Inferior parietal cortex (tissue), 1 donor: ENCODE results near the gene CNBD2.
"Not testable (repeated sequence)": the region's sequence is repeated elsewhere in the genome, so short reads cannot be mapped to it uniquely, and the experiment has no call there.

ENCODE experiments used
- DNase-seq: peaks from one replicate; pipeline ENCODE4 v3.0.0-alpha.2; 2016; ENCODE audit errors: extremely low spot score

The CNBD2 gene

DNA sequence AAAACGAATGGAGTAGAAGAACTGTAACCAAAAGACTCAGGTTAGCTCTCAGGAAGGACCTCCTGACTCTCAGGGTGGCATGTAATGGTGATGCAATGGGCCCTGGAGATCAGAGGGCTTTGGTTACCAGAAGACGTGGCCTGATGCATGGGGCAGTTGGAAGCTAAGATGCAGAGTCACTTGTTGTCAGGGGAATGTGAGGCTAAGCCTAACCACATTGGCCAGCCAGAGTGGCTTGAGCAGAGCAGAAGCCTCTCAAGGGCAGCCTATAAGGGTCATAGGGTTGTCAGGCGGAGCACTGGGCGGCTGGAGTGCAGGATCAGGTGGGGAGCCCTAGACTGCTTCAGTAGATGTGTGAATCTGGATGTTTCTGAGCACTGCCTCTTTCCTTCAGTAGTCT, 5.9 kb downstream of the CNBD2 start:
- DNase-seq, result no peak

DNA sequence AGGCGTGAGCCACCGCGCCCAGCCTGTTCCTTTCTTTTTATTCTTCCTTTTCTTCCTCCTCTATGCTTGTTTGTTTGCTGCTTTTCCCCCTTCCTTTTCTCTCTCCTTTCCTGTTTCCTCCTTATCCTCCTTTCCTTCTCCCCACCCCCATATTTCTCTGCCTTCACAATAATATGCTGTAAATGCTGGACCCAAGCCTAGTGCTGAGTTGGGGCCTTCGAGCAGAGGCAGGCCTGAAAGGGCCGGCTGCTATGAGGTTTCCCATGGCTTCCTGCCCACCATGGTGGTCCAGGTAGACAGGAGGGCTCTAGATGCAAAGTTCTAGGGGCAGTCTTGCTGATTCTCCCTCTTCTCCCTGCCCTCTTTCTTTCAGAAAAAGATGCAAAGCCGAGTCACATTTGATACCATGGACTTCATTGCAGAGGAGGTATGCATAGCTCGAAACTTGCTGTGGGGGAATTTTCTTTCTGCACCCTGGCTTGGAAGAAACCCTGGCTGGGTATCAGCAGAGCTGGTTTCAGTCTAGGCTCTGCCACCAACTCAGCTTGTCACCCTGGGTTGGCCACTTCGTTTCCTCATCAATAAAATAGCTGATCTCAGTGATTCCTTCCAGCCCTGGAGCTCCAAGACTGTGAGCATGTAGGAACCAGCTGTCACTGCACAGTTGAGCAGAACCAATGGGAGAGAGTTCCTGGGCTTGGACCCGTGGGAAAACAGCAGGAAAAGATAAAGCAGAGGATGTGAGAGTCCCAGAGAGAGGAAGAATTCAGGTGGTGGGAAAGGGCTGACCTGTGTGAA, 7.4 kb downstream of the CNBD2 start:
- no peak for DNase-seq

DNA sequence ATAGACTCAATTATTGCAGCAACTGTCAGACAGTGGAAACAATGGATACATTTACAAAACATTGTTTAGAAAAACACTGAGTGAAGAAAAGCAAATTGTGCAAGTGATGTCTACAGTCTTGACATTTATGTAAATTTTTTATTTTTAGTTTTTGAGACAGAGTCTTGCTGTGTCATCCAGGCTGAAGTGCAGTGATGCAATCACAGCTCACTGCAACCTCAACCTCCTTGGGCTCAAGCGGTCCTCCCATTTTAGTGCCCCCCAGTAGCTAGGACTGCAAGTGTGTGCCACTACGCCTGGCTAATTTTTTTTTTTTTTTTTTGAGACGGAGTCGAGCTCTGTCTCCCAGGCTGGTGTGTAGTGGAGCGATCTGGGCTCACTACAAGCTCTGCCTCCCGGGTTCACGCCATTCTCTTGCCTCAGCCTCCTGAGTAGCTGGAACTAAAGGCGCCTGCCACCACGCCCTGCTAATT, 9.7 kb downstream of the CNBD2 start:
- DNase-seq, result no peak

DNA sequence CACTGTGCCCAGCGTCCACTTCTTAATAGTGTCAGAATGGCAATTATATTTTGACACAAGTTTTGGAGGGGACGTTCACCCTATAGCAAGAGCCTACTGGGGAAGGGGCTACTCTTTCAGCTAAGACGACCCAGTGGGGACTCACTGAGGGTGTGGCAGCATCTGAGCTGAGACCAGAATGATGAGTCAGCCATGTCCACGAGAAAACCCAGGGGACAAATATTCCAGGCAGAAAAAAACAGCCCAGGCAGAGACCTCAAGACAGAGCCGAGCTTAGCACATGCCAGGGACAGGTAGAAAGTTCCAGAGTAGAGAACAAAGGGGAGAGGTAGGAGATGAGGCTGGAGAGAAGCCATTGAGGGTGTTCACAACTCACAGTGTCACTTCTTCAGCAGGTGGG, 11.2 kb downstream of the CNBD2 start:
- no peak for DNase-seq

DNA sequence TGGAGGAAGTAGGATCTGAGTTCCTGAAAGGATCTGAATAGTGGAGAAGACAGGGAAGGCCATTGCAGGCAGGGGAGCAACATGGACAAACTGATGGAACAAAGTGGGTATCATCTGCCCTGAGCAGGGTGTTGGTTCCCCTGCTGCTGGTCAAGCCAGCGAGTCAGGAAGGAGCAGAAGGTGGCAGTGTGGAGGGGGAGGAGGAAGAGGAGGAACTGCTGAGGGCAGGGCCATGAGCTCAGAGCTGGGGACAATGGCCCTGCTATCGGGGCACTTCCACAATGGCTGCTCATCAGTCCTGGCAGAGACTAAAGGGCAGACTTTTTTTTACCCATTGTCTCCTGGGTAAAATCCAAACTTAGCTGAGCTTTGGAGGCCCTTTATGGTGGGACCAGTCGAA, 13.6 kb downstream of the CNBD2 start:
- DNase-seq, result no peak

DNA sequence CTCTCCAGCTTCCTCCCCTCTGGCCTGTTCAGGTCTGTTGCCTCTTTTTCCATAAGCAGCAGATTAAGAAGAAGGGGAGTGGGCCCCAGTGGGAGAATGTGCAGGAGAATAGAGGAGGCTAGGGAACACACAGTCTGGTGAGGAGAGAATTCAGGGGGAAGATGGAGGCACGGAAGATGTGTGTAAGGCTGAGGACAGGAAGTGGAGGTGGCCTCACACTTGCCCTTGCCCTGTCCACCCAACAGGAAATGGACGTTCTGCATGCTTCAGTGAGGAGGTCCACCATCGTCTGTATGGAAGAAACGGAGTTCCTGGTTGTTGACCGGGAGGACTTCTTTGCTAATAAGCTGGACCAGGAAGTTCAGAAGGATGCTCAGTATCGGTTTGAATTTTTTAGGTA, 16.0 kb downstream of the CNBD2 start:
- no peak for DNase-seq

DNA sequence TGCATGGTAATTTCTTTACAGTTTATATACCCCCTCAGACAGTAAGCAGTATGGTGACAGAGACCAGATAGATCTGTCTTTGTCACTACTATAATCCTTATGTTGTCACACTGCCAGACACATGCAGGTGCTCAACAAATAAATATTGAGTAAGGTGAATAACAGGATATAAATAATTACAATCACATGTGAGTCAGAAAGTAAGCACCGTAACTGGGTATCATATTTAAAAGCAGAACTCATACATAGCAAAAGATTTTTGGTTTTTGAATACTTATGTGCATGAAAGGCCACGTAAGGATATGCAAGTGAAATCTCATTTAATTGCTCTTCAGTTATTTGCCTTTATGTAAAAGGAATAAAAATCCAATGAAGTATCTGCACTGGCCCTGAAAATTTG, 17.4 kb downstream of the CNBD2 start:
- no peak for DNase-seq

DNA sequence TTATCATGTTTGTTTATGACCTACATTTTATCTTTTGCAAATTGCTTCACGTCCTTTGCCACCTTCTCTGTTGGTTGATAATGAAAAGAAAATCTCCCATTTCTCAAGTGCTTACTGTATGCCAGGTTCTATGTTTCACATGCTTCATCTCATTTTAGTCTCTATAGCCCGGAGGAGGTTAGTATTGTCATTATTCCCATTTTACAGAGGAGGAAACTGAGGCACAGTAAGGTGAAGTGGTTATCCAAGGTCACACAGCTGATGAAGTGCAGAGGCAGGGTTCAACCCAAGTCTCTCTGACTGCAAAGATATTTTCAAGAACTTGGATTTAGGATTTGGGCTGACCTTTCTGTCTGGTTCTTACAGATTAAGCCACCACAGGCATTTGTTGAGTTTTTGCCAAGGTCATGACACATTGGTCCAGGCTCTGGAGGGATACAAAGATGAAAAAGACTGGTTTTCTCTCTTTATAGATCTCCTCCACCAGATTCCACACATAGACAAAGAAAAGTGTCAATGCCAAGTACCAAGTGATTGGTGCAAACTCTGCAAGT, 20.6 kb downstream of the CNBD2 start:
- no peak for DNase-seq

DNA sequence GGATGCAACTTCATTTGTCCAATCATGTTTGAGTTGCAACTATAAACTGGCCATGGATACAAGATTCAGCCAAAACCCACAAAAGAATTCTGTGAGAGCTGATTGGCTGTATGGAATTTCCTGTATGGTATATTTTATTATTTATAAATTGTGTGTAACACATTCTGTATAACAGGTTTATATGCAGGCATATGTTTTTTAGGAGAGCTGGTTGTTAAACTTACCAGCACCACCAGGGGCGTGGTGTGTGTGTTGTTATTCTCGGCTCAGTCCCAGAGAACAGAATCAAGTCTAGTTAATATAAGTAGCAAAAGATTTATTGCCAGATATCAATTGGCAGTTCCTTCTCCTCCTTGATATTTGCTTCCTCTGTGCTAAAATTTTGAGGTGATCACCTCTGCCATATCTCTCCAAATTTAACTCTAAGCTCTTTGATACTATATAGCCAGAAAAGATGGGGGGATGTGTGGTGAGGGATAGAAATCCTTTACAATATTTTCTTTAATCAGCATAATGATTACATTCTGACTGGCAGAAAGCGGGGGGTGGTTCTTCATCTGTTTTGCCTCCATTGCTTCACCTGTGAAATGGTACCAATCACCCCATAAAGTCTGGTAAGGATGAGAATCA, 22.9 kb downstream of the CNBD2 start:
- DNase-seq, result no peak

DNA sequence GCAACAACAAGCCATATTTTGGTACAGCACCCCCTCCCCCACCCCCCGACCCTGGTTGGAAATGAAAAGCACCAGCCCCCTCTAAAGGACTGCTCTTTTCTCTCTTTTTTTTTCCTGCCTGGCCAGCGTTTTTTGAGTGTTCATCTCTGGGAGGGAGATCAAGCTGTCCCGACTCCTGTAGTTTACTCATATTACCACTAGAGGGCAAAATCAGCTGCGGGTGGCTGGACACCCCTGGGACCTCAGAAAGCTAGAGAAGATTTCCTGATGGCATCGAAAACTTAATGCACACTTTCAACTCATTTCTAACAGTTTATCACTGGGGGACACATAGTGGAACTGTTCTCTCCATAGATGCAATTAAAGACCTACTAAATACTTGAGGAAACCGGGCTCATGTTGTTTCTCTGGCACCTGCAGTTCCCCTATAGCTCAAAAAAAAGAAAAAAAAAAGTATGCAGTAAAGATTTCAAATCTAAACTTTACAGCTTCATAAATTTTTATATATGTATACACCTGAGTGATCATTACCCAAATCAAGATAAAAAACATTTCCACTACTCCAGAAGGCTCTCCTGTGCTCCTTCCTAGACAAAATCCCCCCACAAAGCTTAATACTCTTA, 24.4 kb downstream of the CNBD2 start:
- peak; percentile 86 for DNase-seq

DNA sequence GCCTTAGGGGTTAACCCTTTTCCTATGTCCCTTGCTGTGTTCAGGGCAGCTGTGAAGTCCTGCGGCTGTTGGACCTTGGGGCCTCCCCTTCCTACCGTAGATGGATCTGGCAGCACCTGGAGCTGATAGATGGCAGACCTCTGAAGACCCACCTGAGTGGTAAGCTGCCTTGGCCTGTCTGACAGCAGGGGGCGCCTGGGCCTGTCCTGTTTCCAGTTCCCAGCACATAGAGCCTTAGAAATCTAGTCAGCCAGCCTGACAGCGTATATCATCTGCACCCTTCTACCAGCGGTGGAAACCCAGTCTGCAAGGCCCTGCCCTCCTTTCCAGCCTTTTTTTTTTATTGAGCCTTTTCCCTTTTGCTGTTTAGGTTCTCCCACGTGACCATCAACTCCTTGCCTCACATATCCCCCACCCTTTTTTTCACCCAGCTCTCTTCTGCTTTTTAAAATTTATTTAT, 26.6 kb downstream of the CNBD2 start:
- DNase-seq, result peak; percentile 73

DNA sequence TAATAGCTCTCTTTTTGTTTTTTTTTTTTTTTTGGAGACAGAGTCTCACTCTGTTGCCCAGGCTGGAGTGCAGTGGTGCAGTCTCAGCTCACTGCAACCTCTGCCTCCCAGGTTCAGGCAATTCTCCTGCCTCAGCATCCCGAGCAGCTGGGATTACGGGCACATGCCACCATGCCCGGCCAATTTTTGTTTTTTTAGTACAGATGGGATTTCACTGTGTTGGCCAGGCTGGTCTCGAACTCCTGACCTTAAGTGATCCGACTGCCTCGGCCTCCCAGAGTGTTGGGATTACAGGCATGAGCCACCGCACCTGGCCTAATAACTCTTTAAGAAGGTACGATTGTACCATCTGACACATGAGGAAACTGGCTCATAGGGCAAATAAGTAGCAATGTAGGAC, 28.1 kb downstream of the CNBD2 start:
- not testable (repeated sequence) for DNase-seq

DNA sequence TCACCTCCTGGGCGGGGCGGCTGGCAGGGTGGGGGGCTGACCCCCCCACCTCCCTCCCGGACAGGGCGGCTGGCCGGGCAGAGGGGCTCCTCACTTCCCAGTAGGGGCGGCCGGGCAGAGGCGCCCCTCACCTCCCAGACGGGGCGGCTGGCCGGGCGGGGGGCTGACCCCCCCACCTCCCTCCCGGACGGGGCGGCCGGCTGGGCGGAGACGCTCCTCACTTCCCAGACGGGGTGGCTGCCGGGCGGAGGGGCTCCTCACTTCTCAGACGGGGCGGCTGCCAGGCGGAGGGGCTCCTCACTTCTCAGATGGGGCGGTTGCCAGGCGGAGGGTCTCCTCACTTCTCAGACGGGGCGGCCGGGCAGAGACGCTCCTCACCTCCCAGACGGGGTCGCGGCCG, 32.9 kb downstream of the CNBD2 start:
- not testable (repeated sequence) for DNase-seq

DNA sequence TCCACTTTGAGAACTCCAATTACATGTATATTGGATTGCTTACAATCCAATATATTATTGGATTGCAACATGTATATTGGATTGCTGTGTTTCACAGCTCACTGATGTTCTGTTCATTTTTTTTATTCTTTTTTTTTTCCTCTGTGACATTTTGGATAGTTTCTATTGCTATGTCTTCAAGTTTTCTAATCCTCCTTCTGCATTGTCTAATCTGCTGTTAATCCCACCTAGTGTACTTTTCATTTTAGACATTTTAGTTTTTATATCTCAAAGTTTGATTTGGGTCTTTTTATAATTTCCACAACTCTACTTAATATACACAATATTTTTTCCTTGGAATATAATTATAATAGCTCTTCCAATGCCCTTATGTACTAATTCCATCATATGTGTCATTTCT, 34.5 kb downstream of the CNBD2 start:
- DNase-seq, result no peak

DNA sequence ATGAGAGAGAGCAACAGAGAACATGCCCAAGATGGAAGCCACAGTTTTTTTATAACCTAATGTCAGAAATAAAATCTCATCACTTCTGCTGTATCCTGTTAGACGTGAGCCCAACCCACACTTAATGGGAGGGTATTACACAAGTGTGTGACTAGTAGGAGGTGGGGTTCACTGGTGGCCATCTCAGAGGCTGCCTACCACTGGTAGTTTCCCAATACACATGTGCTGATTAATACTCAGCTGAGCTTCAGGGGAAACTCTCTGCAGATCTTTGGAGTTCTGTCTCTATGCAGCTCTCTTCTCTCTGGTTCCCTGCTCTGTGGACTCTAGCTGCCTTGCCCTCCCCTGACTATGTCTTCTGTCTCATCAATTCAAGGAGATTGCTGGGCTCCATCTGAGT, 35.7 kb downstream of the CNBD2 start:
- no peak for DNase-seq

DNA sequence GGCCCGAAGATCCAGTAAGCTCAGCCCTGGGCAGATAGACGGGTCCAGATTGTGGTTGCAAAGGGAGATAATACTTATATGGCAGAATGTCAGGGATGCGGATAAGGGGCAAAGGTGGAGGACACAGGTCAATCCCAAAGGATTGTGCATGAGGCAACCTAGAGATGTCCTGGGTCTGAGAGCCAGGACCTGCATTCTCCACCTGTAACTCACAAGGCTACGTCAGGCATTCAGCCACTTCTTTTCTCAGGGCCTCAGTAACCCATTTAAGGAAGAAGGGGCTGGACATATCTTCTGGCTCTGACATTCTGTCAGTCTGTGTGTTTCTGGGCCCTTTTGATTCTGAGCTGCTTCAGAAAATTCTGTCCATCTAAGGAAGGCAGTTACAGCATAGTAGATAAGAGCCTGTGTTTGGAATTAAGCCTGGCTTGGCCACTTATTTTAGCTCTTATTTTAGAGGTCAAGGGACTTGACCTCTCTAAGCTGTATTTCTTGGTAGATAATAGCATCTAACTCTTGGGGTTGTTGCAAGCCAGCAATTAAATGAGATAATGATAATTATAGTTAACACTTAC, 40.2 kb downstream of the CNBD2 start:
- no peak for DNase-seq

DNA sequence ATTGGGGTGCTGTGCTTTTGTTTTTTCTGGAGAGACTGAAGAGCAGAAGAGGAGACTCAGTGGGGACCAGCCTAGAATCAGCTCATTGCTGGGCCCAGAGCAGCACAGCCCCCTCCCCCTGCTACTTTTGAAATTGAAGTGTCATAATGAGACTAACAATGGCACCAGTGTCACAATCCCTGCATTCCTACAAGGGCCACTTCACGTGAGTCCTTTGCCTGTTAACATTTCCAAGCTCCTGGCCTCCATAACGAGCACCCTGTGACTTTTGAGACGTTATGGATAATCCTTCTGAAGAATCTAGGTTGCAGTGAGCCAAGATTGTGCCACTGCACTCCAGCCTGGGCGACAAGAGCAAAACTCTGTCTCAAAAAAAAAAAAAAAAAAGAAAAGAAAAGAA, 41.7 kb downstream of the CNBD2 start:
- DNase-seq, result no peak

DNA sequence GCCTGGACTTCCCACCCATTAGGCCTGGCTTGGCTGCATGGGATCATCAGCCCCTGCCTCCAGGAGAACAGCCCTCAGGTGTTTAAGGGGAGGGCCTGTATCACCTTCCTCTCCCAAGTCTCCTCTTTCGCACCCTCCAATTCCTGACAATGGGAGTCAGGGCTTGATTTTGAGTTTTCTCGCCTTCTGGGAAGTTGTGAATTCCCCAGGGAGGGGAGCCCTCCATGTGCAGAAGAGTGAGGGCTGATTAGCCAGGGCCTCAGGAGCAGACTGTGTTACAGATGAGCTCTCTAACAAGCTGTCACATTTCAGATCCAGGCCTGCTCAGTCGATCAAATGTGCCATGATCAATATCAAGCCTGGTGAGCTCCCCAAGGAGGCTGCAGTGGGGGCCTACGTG, 42.4 kb downstream of the CNBD2 start:
- no peak for DNase-seq

DNA sequence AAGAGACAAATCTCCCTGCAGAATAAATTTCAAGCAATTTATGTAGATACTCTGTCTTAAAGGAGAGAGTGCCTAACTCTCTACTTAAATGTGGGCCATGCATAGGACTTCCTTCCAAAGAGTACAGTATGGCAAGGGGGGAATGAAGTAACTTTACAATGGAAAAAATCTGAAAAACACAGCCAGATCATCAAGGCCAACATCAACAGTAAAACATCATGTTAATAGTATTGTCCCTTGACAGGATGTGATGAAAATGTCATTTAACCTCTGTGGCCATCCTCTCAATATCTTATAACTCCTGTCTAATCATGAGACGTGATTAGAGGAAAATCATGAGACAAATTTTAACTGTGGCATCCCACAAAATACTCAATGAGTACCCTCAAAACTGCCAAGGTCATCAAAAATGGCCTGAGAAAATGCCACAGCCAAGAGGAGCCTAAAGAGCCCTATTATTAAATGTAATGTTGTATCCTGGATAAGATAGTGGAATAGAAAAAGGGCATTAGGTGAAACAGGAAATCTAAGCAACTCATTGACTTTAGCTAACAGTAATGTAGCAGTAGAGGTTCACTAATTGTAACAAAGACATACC, 47.5 kb downstream of the CNBD2 start:
- DNase-seq, result no peak

DNA sequence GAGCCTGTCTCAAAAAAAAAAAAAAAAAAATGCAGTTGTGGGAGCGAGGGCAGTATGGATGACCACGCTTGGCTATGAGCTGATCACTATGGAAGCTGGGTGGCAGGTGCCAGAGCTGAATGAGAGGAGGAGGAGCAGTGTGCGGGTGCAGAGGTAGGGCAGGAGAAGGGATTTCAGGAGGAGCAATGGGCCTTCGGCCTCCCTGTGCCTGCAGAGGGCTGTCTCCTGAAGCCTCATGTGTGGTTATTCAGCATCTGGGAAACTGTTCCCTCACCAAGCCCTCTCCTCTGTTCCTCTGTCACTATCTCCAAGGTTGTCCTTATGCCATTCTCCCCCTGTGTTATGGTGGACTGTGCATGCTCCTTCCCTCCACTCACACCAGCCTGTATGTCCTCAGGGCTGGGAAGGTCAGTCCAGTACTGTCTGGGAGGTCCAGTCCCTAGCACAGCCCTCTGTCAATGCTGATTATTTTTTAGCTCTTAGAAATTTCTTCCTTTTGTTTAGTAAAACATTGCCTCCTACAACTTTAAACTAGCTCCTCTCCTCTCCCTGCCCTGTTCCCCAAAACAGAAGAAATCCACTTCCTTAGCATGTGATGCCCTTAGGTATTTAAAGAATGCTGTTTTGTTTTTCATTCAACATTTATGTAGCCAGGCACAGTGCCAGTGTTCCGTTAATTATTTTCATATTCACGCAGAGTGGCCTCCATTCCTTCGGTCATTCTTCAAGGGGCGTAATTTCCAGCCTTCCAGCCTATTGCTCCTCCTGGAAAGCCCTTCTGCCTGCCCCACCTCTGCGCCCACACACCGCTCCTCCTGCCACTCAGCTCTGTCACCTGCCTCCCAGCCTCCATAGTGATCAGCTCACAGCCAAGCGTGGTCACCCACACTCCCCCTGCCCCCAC, 48.9 kb downstream of the CNBD2 start:
- no peak for DNase-seq
